ENCODE data around the gene PCDH15. TPM values are rescaled to one million over a fixed set of nuclear protein-coding genes. Genes with fewer than 3 reads are reported as not detected.

Gene PCDH15
- total RNA-seq, 3 donors from 2014 or later (not counting 1 experiment from before 2014, with no cell fraction given): not detected

- Histone ChIP-seq H3K27ac (ENCODE audit: low read length) (no peak overlapping the region), H3K4me3 (ENCODE audit: low read length) (no peak overlapping the region), H3K36me3 (ENCODE audit: control insufficient read depth, insufficient read depth, low read length) (no peaks in the 10 kb centered on the region), H3K4me1 (ENCODE audit: control insufficient read depth, insufficient read depth, low read length) (no peaks in the 10 kb centered on the region), H3K27me3 (ENCODE audit: control insufficient read depth, insufficient read depth, low read length) (no peaks in the 10 kb centered on the region), H3K9me3 (ENCODE audit: control insufficient read depth, insufficient read depth, low read length) (no peaks in the 10 kb centered on the region)
- no peaks in the 10 kb centered on the region for H3K36me3 Mint-ChIP-seq
- peaks cover 8 to 10% of the 10 kb centered on the region in 2 donors for H3K9me3 Mint-ChIP-seq
- intact Hi-C loops (cut with micrococcal nuclease): no loop called here
- no peaks in the 10 kb centered on the region for H3K27me3 Mint-ChIP-seq (ENCODE audit: low read depth in 2 of 2)
- DNase-seq (no peak), ATAC-seq (no peak)
- WGBS (ENCODE audit: insufficient coverage): no CpG with 5 or more reads among the region's 1 CpG
- H3K4me1 Mint-ChIP-seq: no peaks in the 10 kb centered on the region
- H3K4me3 Mint-ChIP-seq: no peak overlapping the region
- no peak overlapping the region for H3K27ac Mint-ChIP-seq
- no peak for TF ChIP-seq CTCF (IDR thresholded peaks at IDR 0.05)
Measured at GRCh38 chr10:54363390-54363789, 437.6 kb downstream of the PCDH15 start.

- Mint-ChIP-seq H3K4me1 (no peaks in the 10 kb centered on the region), H3K4me3 (no peak overlapping the region), H3K9me3 (peaks cover 16 to 23% of the 10 kb centered on the region in 2 donors), H3K36me3 (peaks cover 8% of the 10 kb centered on the region), H3K27ac (no peak overlapping the region), H3K27me3 (ENCODE audit: low read depth in 2 of 2) (no peaks in the 10 kb centered on the region)
- H3K4me1 ChIP-seq (ENCODE audit: control insufficient read depth, insufficient read depth, low read length): no peaks in the 10 kb centered on the region
- H3K9me3 ChIP-seq (ENCODE audit: control insufficient read depth, insufficient read depth, low read length): peaks cover 7% of the 10 kb centered on the region
- 78% methylated on average over 2 of the region's 2 CpGs for WGBS (ENCODE audit: insufficient coverage)
- H3K36me3 ChIP-seq (ENCODE audit: control insufficient read depth, insufficient read depth, low read length): no peaks in the 10 kb centered on the region
- no peak overlapping the region for H3K4me3 ChIP-seq (ENCODE audit: low read length)
- intact Hi-C loops (cut with micrococcal nuclease): no loop called here
- no peak for ATAC-seq
- no peak for DNase-seq
- no peak overlapping the region for H3K27ac ChIP-seq (ENCODE audit: low read length)
- no peaks in the 10 kb centered on the region for H3K27me3 ChIP-seq (ENCODE audit: control insufficient read depth, insufficient read depth, low read length)
- no peak for TF ChIP-seq CTCF (IDR thresholded peaks at IDR 0.05)
Measured at GRCh38 chr10:54342058-54342457, 459.0 kb downstream of the PCDH15 start.

GRCh38 chr10:54335296-54335695 lies 465.7 kb downstream of the PCDH15 start:
- Histone ChIP-seq H3K27ac (ENCODE audit: low read length) (no peak overlapping the region), H3K4me1 (ENCODE audit: control insufficient read depth, insufficient read depth, low read length) (no peaks in the 10 kb centered on the region), H3K4me3 (ENCODE audit: low read length) (no peak overlapping the region), H3K9me3 (ENCODE audit: control insufficient read depth, insufficient read depth, low read length) (peaks cover 5% of the 10 kb centered on the region), H3K27me3 (ENCODE audit: control insufficient read depth, insufficient read depth, low read length) (no peaks in the 10 kb centered on the region), H3K36me3 (ENCODE audit: control insufficient read depth, insufficient read depth, low read length) (no peaks in the 10 kb centered on the region)
- Mint-ChIP-seq H3K4me3 (no peak overlapping the region), H3K9me3 (peaks cover 17 to 18% of the 10 kb centered on the region in 2 donors), H3K4me1 (no peaks in the 10 kb centered on the region), H3K27ac (no peak overlapping the region), H3K27me3 (ENCODE audit: low read depth in 2 of 2) (no peaks in the 10 kb centered on the region), H3K36me3 (no peaks in the 10 kb centered on the region)
- no peak for TF ChIP-seq CTCF (IDR thresholded peaks at IDR 0.05)
- intact Hi-C loops (cut with micrococcal nuclease): no loop called here
- WGBS (ENCODE audit: insufficient coverage): 75% methylated on average over 2 of the region's 2 CpGs
- no peak for ATAC-seq
- no peak for DNase-seq

GRCh38 chr10:54319341-54319740 lies 481.7 kb downstream of the PCDH15 start:
- no peak for ATAC-seq
- no peak overlapping the region for H3K27ac Mint-ChIP-seq
- no peaks in the 10 kb centered on the region for H3K27me3 ChIP-seq (ENCODE audit: control insufficient read depth, insufficient read depth, low read length)
- H3K9me3 ChIP-seq (ENCODE audit: control insufficient read depth, insufficient read depth, low read length): no peaks in the 10 kb centered on the region
- peaks cover 13 to 20% of the 10 kb centered on the region in 2 donors for H3K9me3 Mint-ChIP-seq
- H3K36me3 Mint-ChIP-seq: peaks cover 9% of the 10 kb centered on the region
- no peak overlapping the region for H3K4me3 ChIP-seq (ENCODE audit: low read length)
- 92% methylated on average over 2 of the region's 2 CpGs for WGBS (ENCODE audit: insufficient coverage)
- no peak overlapping the region for H3K27ac ChIP-seq (ENCODE audit: low read length)
- no peak for DNase-seq
- no peak for TF ChIP-seq CTCF (IDR thresholded peaks at IDR 0.05)
- no peaks in the 10 kb centered on the region for H3K27me3 Mint-ChIP-seq (ENCODE audit: low read depth in 2 of 2)
- intact Hi-C loops (cut with micrococcal nuclease): no loop called here
- no peaks in the 10 kb centered on the region for H3K4me1 ChIP-seq (ENCODE audit: control insufficient read depth, insufficient read depth, low read length)
- H3K4me3 Mint-ChIP-seq: no peak overlapping the region
- no peaks in the 10 kb centered on the region for H3K36me3 ChIP-seq (ENCODE audit: control insufficient read depth, insufficient read depth, low read length)
- no peaks in the 10 kb centered on the region for H3K4me1 Mint-ChIP-seq

All from natural killer cell (primary cell).